Upper lobe of right lung (tissue), 1 donor: Measurements from ENCODE around the gene ADAMTSL3. TPM values are rescaled to one million over a fixed set of nuclear protein-coding genes. Genes with fewer than 3 reads are reported as not detected.

Experiments used
- ATAC-seq: fragments of 200-7000 bp; cut with Tn5 transposase; one replicate; pipeline ENCODE4 v1.9.1; 2020; ENCODE audit warnings: mild to moderate bottlenecking, moderate library complexity
- DNase-seq: peaks from one replicate; pipeline ENCODE4 v3.0.0-alpha.2; 2020
- H3K27ac ChIP-seq: fragments of 200-600 bp; one replicate; pipeline ENCODE4 v1.8.0; 2022
- H3K27me3 ChIP-seq: fragments of 200-600 bp; one replicate; pipeline ENCODE4 v1.8.0; 2022; ENCODE audit warnings: mild to moderate bottlenecking
- H3K36me3 ChIP-seq: fragments of 200-600 bp; one replicate; pipeline ENCODE4 v1.8.0; 2022
- H3K4me1 ChIP-seq: fragments of 200-600 bp; one replicate; pipeline ENCODE4 v1.8.0; 2022
- H3K4me3 ChIP-seq: fragments of 200-600 bp; one replicate; pipeline ENCODE4 v1.8.0; 2022; ENCODE audit warnings: mild to moderate bottlenecking
- H3K9me3 ChIP-seq: fragments of 200-600 bp; one replicate; pipeline ENCODE4 v1.8.0; 2022
- intact Hi-C: fragments of 100-400 bp; cut with DNase I; formaldehyde crosslinking; loops from one replicate; pipeline ENCODE4 v1.11.0; 2022
- total RNA-seq: library from RNA; stranded (reverse); fragmentation: NEBNext Ultra II Directional; extraction: Animal tissue kit (Norgen Biotek cat#: 25700); gene quantifications from one replicate; pipeline ENCODE4 v1.2.1, GENCODE V29; 2021
- TF ChIP-seq, protein P1 (sequence below): fragments of 200-600 bp; IDR thresholded peaks from one replicate; pipeline ENCODE4 v1.8.0; 2022; ENCODE audit warnings: antibody characterized with exemption
- donor health status: DM: no; HTN: yes; CAD: no; lungs with severe emphysema.

Gene ADAMTSL3
- total RNA-seq, 1 donor from 2014 or later = 26.2 TPM

DNA sequence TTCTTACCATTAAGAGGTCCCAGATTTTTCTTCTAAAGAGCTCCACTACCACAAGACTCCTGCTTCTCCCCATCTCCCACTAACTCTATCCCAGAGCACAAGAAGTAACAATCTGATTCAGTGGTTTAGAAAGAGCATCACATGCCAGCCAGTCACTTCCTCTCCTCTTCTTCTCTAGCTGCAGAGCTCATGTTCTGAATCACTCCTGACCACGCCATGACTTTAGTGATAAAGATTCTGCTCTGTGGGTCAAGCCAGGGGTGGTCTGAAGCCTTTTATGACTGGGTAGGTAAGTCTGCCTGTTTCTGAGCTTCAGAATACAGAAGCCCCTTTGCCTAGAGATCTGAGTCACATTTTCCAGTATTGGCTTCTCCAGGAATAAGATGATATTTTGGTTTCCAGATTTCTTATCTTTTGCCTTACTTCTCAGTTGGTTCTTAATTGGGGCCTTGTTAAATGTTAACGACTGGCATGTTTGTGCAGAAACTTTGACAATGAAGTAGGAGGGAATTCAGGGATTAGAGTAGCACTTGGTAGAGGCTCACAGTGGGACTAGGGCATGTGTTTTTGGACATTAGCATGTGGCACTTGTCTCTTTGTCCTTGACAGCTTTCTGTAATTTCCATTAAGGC is 27.6 kb upstream of the ADAMTSL3 start:
- no peaks in the 10 kb centered on the region for H3K9me3 ChIP-seq
- DNase-seq = no peak
- intact Hi-C loops = no loop called here
- no peaks in the 10 kb centered on the region for H3K4me1 ChIP-seq
- no peaks in the 10 kb centered on the region for H3K36me3 ChIP-seq
- H3K27me3 ChIP-seq = no peaks in the 10 kb centered on the region
- H3K27ac ChIP-seq = no peak overlapping the region
- H3K4me3 ChIP-seq = no peak overlapping the region
- no peak for ATAC-seq
- TF ChIP-seq, protein P1, sequence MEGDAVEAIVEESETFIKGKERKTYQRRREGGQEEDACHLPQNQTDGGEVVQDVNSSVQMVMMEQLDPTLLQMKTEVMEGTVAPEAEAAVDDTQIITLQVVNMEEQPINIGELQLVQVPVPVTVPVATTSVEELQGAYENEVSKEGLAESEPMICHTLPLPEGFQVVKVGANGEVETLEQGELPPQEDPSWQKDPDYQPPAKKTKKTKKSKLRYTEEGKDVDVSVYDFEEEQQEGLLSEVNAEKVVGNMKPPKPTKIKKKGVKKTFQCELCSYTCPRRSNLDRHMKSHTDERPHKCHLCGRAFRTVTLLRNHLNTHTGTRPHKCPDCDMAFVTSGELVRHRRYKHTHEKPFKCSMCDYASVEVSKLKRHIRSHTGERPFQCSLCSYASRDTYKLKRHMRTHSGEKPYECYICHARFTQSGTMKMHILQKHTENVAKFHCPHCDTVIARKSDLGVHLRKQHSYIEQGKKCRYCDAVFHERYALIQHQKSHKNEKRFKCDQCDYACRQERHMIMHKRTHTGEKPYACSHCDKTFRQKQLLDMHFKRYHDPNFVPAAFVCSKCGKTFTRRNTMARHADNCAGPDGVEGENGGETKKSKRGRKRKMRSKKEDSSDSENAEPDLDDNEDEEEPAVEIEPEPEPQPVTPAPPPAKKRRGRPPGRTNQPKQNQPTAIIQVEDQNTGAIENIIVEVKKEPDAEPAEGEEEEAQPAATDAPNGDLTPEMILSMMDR = no peak

DNA sequence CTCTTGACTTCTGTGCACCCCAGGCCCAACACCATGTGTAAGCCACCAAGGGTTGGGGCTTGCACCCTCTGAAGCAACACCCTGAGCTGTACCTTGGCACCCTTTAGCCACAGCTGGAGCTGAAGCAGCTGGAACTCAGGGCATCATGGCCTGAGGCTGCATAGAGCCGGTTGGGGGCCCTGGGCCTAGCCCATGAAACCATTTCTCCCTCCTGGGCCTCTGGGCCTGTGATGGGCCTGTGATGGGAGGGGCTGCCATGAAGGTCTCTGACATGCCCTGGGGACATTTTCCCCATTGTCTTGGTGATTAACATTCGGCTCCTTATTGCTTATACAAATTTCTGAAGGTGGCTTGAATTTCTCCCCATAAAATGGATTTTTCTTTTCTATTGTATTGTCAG is 22.4 kb upstream of the ADAMTSL3 start:
- H3K4me1 ChIP-seq = no peaks in the 10 kb centered on the region
- ATAC-seq = no peak
- no peaks in the 10 kb centered on the region for H3K27me3 ChIP-seq
- intact Hi-C loops = no loop called here
- no peak overlapping the region for H3K27ac ChIP-seq
- no peak overlapping the region for H3K4me3 ChIP-seq
- TF ChIP-seq, protein P1 = no peak
- H3K9me3 ChIP-seq = no peaks in the 10 kb centered on the region
- no peaks in the 10 kb centered on the region for H3K36me3 ChIP-seq
- no peak for DNase-seq

DNA sequence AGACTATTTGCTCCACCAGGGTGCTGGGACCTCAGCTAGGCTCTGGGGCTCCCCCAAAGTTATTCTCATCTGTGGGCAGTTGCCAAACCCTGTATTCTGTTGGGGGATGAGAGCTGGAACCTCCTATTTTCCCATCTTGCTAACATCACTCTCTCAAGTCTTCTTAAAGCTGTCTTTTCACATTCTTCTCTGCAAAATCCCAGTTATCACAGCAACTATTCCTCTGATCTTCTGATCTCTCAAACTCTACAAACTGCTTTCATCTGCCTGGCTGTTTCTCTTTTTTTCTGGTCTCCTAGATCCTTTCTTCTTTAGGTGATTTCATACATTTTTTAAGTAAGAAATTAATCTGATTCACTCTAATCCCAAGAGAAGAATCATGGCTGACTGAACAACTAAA is 10.7 kb upstream of the ADAMTSL3 start:
- H3K27me3 ChIP-seq = no peaks in the 10 kb centered on the region

DNA sequence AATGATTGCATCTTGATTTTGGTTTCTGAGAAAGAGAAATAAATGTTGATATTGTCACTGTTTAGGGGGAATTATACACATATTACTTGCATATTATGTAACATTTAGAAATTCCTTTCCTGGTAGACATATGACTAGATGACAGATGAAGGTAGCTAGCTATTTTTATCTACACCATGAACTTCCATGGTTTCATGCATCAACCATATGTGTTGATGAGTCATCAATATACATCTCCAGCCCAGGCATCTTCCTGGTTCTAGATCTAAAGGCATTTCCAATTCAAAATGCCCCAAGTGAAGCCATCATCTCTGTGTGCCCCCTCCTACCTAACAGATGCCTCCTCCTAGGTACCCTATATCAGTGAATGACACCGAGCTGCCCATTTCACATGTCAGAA is 9.5 kb upstream of the ADAMTSL3 start:
- no peak for DNase-seq
- intact Hi-C loops = no loop called here
- H3K4me3 ChIP-seq = no peak overlapping the region
- H3K9me3 ChIP-seq = no peaks in the 10 kb centered on the region
- no peaks in the 10 kb centered on the region for H3K36me3 ChIP-seq
- TF ChIP-seq, protein P1 = no peak
- H3K27ac ChIP-seq = no peak overlapping the region
- no peaks in the 10 kb centered on the region for H3K27me3 ChIP-seq
- no peak for ATAC-seq
- H3K4me1 ChIP-seq = no peaks in the 10 kb centered on the region

More for the DNA sequence above, 10.7 kb upstream of the ADAMTSL3 start:
- no peaks in the 10 kb centered on the region for H3K9me3 ChIP-seq
- no peak for ATAC-seq
- no peaks in the 10 kb centered on the region for H3K4me1 ChIP-seq
- H3K36me3 ChIP-seq = no peaks in the 10 kb centered on the region
- intact Hi-C loops = no loop called here
- H3K4me3 ChIP-seq = no peak overlapping the region
- TF ChIP-seq, protein P1 = no peak
- DNase-seq = no peak
- no peak overlapping the region for H3K27ac ChIP-seq

DNA sequence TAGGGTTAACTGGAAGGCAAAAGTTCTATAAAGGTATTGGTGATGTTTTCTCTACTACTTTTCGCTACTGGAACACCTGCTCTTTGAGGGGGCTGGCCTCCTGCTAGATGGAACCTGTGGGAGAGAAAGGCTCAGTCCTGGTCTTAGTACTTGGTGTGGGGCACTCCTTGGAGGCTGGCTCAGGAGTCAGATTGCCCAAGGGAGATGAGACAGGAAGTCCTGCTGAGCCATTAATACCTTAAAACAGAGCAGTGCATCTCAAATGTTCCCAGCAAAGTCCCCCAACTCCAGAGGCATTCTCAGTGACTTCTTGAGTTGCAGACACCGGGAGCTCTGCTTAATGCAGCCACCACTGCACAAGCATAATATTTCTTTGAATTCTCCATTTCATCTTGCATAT is 3.1 kb upstream of the ADAMTSL3 start:
- Histone ChIP-seq H3K4me1 (no peaks in the 10 kb centered on the region), H3K27ac (no peak overlapping the region), H3K4me3 (no peak overlapping the region), H3K9me3 (no peaks in the 10 kb centered on the region), H3K27me3 (peaks cover 12% of the 10 kb centered on the region), H3K36me3 (no peaks in the 10 kb centered on the region)
- DNase-seq (no peak), ATAC-seq (no peak)
- TF ChIP-seq, protein P1 = no peak
- intact Hi-C loops = no loop called here

DNA sequence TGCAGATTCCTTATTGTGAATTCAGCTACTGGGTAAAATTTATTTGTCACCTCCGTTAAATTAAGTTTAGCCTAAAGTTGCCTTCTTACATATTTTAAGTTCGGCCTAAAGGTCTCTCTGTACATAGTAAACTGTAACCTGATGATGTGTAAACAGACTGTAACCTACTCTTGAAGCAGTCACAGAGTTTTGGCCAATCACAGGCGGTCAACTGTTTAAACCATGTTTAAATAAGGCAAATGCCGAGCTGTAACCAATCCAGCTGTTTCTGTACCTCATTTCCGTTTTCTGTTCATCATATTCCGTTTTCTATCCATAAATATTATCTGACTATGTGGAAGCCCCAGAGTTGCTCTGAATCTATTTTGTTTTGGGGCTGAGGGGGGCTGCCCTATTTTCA is 2.4 kb upstream of the ADAMTSL3 start:
- Histone ChIP-seq H3K27me3 (peaks cover 12% of the 10 kb centered on the region), H3K36me3 (no peaks in the 10 kb centered on the region), H3K9me3 (no peaks in the 10 kb centered on the region), H3K27ac (no peak overlapping the region), H3K4me1 (no peaks in the 10 kb centered on the region), H3K4me3 (no peak overlapping the region)
- TF ChIP-seq, protein P1 = no peak
- DNase-seq (no peak), ATAC-seq (no peak)
- intact Hi-C loops = no loop called here
